GM18868 (cell line): ENCODE results near the gene STK24.

Experiments used
- ATAC-seq: cut with Tn5 transposase; IDR thresholded peaks from one replicate; pipeline ENCODE4 v1.9.1; 2021; ENCODE audit warnings: mild to moderate bottlenecking, moderate library complexity; ENCODE audit not compliant: unreplicated experiment

The STK24 gene

GRCh38 chr13:98459171-98459681 lies 117.7 kb downstream of the STK24 start:
- ATAC-seq, result no peak

DNA sequence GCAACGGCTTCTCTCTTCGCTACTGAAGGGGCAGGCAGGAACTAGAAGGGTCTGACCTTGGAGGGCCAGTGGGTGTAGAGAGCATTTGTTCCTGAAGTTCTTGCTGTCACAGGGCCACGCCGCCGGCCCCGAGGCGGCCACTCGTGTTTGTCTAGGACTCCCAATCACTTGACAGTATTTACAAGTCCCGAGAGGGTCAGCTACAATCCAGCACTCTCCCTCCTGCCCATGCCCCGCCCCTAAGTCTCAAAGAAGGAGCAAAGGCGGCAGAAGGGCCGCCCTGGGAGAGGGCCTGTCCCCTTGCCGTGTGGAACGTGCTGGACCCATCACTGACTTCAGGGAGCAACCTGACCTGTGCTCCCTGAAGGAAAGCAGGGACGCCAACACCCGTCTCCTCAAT lies 118.5 kb downstream of the STK24 start:
- ATAC-seq, result no peak

GRCh38 chr13:98457053-98457452 lies 119.9 kb downstream of the STK24 start:
- no peak for ATAC-seq

DNA sequence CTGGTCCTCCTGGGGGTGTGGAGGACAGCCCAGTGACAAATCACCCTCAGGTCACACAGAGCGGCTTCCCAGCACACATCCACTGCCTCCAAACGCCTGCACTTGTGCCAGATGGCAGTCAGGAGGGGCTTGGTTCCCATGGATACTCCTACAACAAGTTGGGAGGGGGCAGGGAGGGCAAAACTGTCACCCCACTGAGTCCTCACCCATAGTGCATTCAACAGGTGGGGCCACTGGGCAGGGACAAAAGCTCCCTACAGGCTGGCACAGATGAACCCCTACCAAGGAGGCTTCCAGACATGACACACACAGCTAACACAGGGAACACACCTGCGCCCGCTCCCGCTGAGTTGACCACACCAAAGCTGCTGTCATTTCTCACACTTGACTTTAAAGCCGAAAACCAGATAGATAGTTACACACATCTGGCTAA lies 120.5 kb downstream of the STK24 start:
- no peak for ATAC-seq

DNA sequence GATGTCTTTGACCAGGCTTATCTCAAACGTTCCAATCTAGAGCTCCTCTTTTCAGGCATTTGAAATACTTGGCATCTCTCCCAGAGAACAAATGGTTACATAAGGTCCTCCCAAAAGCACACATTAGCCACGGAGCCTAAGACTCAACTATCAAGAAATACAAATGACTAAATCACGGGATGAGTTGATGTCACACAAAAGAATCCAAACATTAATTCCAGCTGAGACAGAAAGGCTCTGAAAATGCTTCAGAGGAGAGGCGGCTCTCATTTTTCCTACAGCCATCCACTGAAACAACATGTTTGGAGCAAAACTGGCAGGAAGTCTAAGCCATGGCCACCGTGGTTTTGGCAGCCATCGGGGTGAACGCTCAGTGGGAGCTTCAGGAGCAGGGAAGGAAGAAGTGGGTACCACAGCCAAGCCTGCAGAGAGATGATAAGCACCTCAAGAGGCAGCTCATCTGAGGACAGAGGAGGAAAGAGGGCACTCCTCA lies 122.5 kb downstream of the STK24 start:
- no peak for ATAC-seq

- ATAC-seq, result no peak
Measured at GRCh38 chr13:98452851-98453843, 123.8 kb downstream of the STK24 start.

- no peak for ATAC-seq
Measured at GRCh38 chr13:98451676-98452470, 125.0 kb downstream of the STK24 start.

- no peak for ATAC-seq
Measured at GRCh38 chr13:98450539-98451111, 126.3 kb downstream of the STK24 start.

- no peak for ATAC-seq
Measured at GRCh38 chr13:98450026-98450425, 126.9 kb downstream of the STK24 start.

- ATAC-seq, result no peak
Measured at GRCh38 chr13:98449273-98449672, 127.6 kb downstream of the STK24 start.

DNA sequence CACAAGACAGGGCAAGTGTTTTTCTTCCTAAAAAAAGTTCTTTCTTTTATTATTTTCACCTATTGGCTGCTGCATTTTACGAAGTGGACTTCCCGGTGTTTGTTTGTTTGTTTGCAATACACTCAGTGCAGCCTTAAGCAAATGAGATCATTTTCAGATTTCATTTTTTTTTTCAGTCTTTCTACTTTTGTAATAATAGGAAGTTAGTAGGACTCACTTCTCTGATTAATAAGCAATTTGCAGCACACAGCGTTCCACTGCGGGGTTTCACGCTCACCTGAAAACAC lies 128.3 kb downstream of the STK24 start:
- ATAC-seq, result no peak

DNA sequence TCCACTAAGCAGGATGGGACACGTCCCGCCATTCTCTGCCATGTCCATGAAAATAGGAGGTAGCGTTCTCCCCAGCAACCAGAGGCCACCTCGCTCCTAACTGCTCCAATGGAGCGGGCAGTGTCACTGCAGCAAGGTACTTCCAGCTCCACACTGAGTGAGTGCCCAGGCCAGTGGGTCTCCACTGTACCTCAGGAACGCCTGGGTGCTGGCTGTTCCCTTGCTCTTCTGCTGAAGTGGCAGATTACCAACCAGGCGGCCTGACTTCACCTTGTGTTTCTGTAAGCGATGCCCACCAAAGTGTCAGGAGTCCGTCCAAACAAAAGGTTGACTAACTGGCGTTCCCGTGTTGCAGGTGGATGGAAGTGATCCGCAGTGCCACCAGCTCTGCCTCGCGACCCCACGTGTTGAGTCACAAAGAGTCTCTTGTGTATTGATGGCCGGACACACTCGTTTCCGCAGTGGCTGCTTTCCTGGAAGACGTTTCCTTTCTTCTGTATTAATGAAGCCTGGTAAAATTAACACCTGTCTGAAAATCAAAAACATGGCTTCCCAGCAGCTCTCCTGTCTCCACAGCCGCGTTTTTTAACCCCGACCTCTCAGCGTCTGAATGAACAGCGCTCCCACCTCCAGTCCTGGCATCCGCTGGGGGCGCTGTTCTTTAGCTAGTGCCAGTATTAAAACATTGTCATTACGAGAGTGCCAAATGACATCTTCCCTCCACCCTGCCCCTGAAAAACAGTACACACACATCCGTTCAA lies 128.8 kb downstream of the STK24 start:
- ATAC-seq, result no peak

DNA sequence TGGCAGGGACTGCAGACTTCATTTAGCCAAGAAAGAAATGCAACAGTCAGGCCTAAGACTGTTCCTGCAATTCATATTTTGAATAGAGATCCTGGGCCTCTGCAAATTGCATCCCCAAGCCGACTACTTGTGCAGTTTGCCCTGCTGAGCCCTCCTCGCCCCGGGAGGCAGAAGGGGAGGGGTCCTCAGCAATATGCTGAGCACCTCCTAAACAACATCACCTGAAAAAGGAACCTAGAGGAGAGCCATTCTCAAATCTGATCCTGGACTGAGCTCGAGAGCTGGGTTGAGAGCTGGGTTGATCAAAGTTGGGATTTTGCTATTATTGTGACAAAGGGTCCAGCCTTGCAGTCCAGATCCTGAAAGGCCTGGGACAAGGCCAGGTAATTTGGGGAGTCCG lies 129.8 kb downstream of the STK24 start:
- no peak for ATAC-seq

DNA sequence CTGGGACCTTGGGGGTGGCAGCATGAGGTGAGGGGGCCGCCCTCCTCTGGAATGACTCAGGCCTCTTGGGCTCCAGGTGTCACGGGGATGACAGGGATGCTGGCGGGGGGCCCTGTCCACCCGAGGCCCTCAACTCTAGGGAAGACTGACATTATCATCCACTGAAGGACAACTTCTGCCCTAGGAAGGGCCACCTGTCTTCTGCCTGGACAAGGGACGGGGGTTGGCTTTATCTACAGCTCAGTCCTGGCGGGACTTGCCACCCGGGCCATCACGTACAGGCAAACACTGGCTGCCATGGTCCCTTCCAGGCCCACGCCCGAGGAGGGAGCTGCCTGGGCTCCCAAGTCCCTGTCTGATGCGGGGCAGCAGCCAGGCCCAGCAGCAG lies 130.7 kb downstream of the STK24 start:
- no peak for ATAC-seq

DNA sequence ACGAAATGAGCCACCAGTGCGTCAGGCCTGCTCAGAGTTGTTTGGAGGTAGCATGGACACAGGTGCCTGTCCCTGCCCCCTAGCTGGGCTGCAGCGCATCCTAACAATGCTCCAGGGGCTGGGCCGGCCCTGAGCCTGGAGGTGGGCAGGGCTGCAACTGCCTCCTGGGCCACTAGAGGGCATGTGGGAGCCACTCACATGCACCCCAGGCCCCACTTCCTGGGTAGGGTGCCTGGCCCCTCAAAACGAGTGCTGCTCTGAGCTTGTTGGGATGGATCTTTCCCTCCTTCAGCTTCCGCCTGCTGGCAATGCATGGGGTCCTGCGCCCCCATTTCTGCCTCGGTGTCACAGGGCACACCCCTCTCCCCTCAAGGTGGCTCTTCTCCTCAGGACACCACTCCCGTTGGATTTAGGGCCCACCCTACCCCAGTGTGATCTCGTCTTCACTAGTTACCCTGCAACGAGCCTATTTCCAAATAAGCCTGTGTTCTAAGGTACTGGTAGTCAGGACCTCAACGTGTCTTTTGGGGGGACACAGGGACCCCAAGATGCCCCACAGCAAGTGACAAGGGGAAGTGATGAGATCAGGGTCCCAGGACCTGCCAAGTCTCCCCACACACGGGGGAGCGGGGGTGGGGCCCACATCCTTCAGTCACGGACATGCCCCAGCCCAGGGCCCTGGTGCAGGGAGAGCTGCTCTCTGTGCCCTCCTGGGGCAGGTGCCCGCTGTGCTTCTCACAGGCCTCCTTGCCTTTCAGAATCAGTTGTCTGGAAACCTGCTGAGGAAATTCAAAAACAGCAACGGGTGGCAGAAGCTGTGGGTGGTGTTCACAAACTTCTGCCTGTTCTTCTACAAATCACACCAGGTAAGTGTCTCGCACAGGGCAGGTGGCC lies 131.3 kb downstream of the STK24 start:
- peak; percentile 94 for ATAC-seq

GRCh38 chr13:98444381-98444780 lies 132.5 kb downstream of the STK24 start:
- ATAC-seq, result no peak

DNA sequence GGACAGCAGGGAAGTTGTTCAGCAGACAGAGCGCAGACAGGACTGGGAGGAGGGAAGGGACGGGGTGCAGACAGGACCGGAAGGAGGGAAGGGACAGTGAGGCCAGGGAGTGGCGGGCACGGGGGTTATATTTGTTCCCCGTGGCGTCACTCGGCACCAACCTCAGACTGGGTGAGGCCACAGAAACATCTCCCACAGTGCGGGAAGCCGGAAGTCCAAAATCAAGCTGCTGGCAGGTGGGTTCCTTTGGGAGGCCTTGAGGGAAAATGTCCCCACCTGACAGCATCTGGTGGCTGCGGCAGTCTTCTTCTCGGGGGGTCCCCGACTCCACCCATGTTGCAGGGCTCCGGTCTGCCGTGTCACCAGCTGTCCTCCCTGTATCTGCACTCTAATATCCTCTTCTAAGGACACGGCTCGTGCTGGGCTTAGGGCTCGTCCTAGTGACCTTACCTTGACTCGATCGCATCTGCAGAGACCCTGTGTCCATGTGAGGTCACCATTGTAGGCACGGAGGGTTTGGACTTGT lies 133.0 kb downstream of the STK24 start:
- ATAC-seq, result no peak

GRCh38 chr13:98443329-98443728 lies 133.6 kb downstream of the STK24 start:
- ATAC-seq, result no peak
